Fibroblast of villous mesenchyme (primary cell): Measurements from ENCODE around the gene RBM28. TPM values are rescaled to one million over a fixed set of nuclear protein-coding genes. Genes with fewer than 3 reads are reported as not detected.
A peak's percentile ranks its signal among the peaks of the same experiment; 100 is the strongest.

Source experiments
- DNase-seq: peaks from one replicate; pipeline ENCODE4 v3.0.0-alpha.2; 2010; ENCODE audit warnings: low read depth
- H3K4me3 ChIP-seq: 2 replicates; pipeline ENCODE4 v1.5.1; 2011; ENCODE audit warnings: low read depth, mild to moderate bottlenecking, low read length
- CTCF ChIP-seq: IDR thresholded peaks from 2 replicates; pipeline ENCODE4 v1.5.1; 2012; ENCODE audit warnings: low read depth, mild to moderate bottlenecking, low read length; ENCODE audit not compliant: insufficient read depth
- total RNA-seq: library from RNA; depleted of rRNA; stranded (reverse); fragments of >200 nt; gene quantifications from 2 replicates; pipeline ENCODE4 v1.2.3, GENCODE V29; 2012

Gene RBM28
- total RNA-seq, 1 donor: 7.3 TPM

GRCh38 chr7:128278366-128278765 is 65.3 kb downstream of the RBM28 start:
- no peak for DNase-seq
- no peak for TF ChIP-seq CTCF
- H3K4me3 ChIP-seq: no peak overlapping the region

- DNase-seq: no peak
- no peak for TF ChIP-seq CTCF
- H3K4me3 ChIP-seq: no peak overlapping the region
Measured at GRCh38 chr7:128275681-128276080, 68.0 kb downstream of the RBM28 start.

- H3K4me3 ChIP-seq: no peak overlapping the region
- TF ChIP-seq CTCF: no peak
- no peak for DNase-seq
Measured at GRCh38 chr7:128274884-128275603, 68.7 kb downstream of the RBM28 start.

- DNase-seq: no peak
- H3K4me3 ChIP-seq: no peak overlapping the region
- TF ChIP-seq CTCF: no peak
Measured at GRCh38 chr7:128274246-128274883, 69.3 kb downstream of the RBM28 start.

GRCh38 chr7:128271942-128272481 is 71.7 kb downstream of the RBM28 start:
- H3K4me3 ChIP-seq: no peak overlapping the region

GRCh38 chr7:128271471-128271941 is 72.2 kb downstream of the RBM28 start:
- TF ChIP-seq CTCF: no peak
- H3K4me3 ChIP-seq: peak overlapping the region; percentile 12
- no peak for DNase-seq

More at GRCh38 chr7:128271942-128272481, 71.7 kb downstream of the RBM28 start:
- no peak for TF ChIP-seq CTCF
- DNase-seq: no peak
